Skeletal muscle satellite cell (primary cell): ENCODE measurements around the gene TEAD1.

Source experiments
- H3K27me3 ChIP-seq: 2 replicates; pipeline ENCODE4 v1.7.0; 2013; ENCODE audit warnings: low read length; ENCODE audit not compliant: control insufficient read depth, insufficient read depth
- H3K36me3 ChIP-seq: 2 replicates; pipeline ENCODE4 v1.7.0; 2013; ENCODE audit warnings: mild to moderate bottlenecking, control low read depth, low read length; ENCODE audit not compliant: insufficient read depth
- H3K4me1 ChIP-seq: 2 replicates; pipeline ENCODE4 v1.7.0; 2013; ENCODE audit warnings: low read length; ENCODE audit not compliant: control insufficient read depth, insufficient read depth
- H3K4me2 ChIP-seq: 2 replicates; pipeline ENCODE4 v1.7.0; 2013; ENCODE audit warnings: mild to moderate bottlenecking, low read length
- H3K4me3 ChIP-seq: 2 replicates; pipeline ENCODE4 v1.7.0; 2013; ENCODE audit warnings: low read length
- H3K9ac ChIP-seq: 2 replicates; pipeline ENCODE4 v1.7.0; 2013; ENCODE audit warnings: mild to moderate bottlenecking, low read depth, low read length, moderate library complexity
- H3K9me3 ChIP-seq: replicated peaks from 2 replicates; pipeline ENCODE4 v1.7.0; 2013; ENCODE audit warnings: mild to moderate bottlenecking, control low read depth, low read length

Gene TEAD1

DNA sequence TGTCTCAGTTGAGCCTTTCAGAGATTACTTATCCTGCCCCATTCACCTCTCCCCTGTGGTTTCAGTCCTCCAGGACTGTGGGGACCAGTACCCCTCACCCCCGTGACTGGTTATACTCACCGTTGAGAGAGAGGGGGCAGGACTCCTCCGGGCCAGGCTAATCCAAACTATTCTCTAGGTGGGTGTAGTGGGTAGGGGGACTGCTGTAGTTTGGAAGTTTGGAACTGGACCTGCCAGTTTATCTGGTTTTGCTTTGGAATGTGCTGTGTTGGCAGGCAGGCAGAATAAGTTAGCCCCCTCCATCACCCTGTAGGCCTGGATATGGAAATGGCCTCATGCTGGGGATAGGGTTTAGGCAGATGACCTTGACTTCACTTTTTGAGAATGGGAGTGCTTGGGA is 13.5 kb downstream of the TEAD1 start:
- no peaks in the 10 kb centered on the region for H3K36me3 ChIP-seq
- peaks cover 93% of the 10 kb centered on the region for H3K4me1 ChIP-seq
- H3K4me3 ChIP-seq: no peak overlapping the region
- no peak overlapping the region for H3K9ac ChIP-seq
- H3K4me2 ChIP-seq: no peak overlapping the region
- H3K27me3 ChIP-seq: no peaks in the 10 kb centered on the region
- no peaks in the 10 kb centered on the region for H3K9me3 ChIP-seq

DNA sequence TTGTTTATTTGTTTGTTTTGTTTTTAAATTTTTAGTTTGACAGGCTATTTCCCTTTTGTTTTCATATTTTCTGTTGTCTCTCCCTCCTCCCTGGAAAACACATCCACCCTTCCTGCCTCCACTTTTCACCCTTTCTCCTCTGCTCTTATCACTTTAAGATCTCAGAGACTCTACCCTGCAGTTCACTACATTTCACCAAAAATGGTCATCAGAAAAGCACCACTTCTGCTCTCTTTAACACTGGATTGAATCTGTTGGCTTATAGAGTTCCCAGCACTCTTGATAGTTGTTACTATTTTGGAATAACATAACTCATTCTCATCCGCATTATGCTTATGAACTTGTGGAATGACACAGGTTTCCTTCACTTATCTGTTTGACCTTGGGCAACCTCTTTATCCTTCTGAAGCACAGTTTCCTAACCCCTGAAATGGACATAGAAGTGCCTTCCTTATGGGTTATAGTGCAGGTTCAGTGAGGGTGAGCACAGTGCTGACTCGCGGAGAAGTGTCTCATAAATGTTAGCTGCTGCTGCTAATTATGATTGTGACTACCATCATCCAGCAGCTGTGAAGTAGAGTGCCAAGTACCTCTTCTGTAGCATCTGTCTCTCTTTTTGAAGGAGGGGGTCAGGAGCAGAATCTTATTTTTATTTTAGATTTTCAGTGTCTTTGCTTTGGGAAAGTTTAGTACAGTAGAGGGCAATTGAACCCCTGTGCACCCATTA is 15.0 kb downstream of the TEAD1 start:
- Histone ChIP-seq H3K27me3 (no peaks in the 10 kb centered on the region), H3K9me3 (no peaks in the 10 kb centered on the region), H3K4me1 (peaks cover 91% of the 10 kb centered on the region), H3K4me2 (peak overlapping the region; percentile 11), H3K9ac (peak overlapping the region; percentile 8), H3K36me3 (no peaks in the 10 kb centered on the region), H3K4me3 (no peak overlapping the region)

DNA sequence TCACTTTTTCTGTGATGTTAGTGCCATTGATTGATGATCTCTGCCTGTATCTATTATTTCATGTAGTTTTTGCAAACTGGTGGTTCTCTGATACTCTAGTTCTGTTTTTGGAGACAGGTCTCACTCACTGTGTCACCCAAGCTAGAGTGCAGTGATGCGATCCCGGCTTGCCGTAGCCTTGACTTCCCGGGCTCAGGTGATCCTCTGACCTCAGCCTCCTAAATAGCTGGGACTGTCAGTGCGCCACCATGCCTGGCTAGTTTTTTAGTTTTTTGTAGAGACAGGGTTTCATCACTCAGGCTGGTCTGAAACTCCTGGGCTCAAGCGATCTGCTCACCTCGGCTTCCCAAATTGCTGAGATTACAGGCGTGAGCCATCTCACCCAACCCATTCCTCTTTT is 16.4 kb downstream of the TEAD1 start:
- H3K4me2 ChIP-seq: no peak overlapping the region
- no peaks in the 10 kb centered on the region for H3K9me3 ChIP-seq
- H3K9ac ChIP-seq: no peak overlapping the region
- H3K27me3 ChIP-seq: no peaks in the 10 kb centered on the region
- H3K36me3 ChIP-seq: no peaks in the 10 kb centered on the region
- peaks cover 92% of the 10 kb centered on the region for H3K4me1 ChIP-seq
- H3K4me3 ChIP-seq: no peak overlapping the region

DNA sequence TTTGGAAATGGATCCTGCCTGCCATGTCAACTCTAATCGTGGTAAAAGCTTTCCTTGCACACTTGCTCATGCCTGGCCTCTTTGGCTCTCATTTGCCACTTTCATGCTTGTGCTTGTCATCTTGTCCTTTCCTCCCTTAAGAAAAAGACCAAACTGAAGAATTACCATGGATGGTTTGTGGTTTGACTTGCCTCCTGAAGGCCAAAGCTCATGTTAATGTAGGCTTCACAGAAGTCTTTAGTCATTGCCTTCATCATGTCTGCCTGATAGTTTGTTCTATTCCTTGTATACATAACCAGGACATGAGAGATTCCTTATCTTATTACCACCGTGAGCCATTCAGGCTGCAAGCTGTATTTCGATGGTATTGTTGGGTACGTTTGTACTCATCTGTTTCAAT is 17.3 kb downstream of the TEAD1 start:
- H3K36me3 ChIP-seq: no peaks in the 10 kb centered on the region
- peak overlapping the region; percentile 2 for H3K9ac ChIP-seq
- no peaks in the 10 kb centered on the region for H3K27me3 ChIP-seq
- H3K4me1 ChIP-seq: peaks cover 93% of the 10 kb centered on the region
- no peaks in the 10 kb centered on the region for H3K9me3 ChIP-seq
- H3K4me2 ChIP-seq: peak overlapping the region; percentile 77
- no peak overlapping the region for H3K4me3 ChIP-seq

DNA sequence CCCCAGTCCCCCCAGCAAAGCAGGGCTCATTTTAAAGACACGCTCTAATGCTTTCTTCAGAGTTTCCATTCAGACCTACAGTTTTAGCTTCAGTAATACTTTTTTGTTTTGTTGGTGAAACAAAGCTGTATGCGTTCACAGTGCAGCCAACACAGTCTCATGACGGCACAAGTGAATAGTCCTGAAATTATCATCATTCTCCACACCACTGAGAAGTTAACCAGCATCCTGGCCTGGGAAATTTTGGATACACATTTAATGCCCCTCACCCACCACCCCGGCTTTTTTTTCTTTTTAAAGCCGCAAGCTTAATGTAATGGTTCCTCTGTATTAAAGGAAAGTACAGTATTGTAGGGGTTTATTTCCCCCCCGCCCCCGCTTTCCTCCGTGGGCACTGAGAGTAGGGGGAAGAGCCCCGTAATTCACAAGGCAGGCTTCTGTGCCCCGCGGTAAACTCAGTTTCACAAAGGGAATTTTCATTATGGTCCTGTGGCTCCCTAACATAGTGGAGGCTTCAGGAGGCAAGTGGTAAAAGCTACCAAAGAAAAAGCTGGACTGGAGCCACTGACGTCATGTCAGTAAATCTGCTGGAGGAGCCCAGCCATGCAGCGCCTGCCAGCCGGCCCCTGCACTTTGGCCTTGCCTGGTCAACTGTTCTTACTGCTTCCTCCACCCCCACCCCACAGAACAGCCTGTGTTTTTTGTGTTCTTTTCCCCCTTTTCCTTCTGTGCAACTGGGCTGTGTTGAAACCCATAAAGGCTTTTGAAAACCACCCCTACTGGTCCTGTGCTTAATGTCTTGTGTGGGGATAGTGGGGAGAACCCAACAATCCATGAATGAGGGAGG is 18.2 kb downstream of the TEAD1 start:
- Histone ChIP-seq H3K9me3 (no peaks in the 10 kb centered on the region), H3K36me3 (no peaks in the 10 kb centered on the region), H3K4me2 (peak overlapping the region; percentile 77), H3K4me3 (peak overlapping the region; percentile 53), H3K9ac (peak overlapping the region; percentile 86), H3K27me3 (no peaks in the 10 kb centered on the region), H3K4me1 (peaks cover 88% of the 10 kb centered on the region)

DNA sequence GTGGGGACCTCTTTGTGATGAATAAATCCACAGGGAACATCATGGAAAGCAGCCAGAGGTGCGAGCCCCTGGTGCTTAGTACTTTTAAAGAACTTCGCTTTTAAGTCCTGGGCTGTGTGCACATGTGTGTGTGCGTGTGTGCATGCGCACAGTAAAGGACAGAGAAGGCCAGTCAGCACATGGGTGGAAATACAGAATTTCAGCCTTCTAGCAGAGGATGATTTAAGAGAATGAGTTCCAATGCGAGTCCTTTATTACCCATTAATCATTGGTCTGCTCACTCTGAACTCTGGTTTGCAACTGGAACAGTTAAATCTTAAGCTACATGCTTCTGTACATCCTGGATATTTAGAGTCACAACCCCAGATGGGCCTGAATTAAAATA is 18.9 kb downstream of the TEAD1 start:
- peak overlapping the region; percentile 86 for H3K9ac ChIP-seq
- H3K4me1 ChIP-seq: peaks cover 82% of the 10 kb centered on the region
- H3K4me3 ChIP-seq: peak overlapping the region; percentile 51
- no peaks in the 10 kb centered on the region for H3K9me3 ChIP-seq
- no peaks in the 10 kb centered on the region for H3K27me3 ChIP-seq
- no peaks in the 10 kb centered on the region for H3K36me3 ChIP-seq
- peak overlapping the region; percentile 77 for H3K4me2 ChIP-seq

DNA sequence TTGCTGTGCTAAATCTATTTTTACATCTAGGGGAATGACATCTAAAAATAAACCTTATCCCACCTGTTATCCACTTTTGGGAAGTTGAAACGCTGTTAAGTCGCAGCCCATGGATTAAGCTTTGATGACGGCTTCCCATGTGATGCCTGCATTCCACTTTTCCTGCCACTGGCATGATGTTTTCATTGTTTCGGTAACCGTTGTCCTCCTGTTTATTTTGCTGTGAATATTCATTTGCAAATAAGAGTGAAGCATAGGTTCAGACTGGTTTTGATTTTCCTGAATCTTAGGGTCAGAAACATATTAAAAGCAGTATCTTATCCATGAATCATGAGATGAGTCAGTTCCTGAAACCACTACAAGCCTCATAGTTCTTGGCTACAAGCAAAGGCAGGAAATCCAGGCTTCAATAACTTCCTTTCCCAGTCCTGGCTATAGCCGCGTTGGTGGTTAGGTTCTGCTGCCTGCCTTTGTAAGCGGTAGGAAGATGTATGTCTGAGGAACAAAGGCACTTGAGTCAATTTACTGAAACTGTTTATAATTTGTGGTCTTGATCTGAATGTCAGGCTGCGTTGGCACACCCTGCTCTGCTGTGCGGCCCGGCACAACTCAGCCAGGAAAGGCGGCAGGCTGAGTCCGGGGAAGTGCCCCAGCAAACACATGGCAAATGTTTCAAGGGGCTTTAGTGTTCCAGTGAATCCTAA is 19.4 kb downstream of the TEAD1 start:
- no peaks in the 10 kb centered on the region for H3K9me3 ChIP-seq
- peak overlapping the region; percentile 77 for H3K4me2 ChIP-seq
- peaks cover 77% of the 10 kb centered on the region for H3K4me1 ChIP-seq
- peak overlapping the region; percentile 51 for H3K4me3 ChIP-seq
- H3K36me3 ChIP-seq: no peaks in the 10 kb centered on the region
- H3K27me3 ChIP-seq: no peaks in the 10 kb centered on the region
- H3K9ac ChIP-seq: peak overlapping the region; percentile 86

DNA sequence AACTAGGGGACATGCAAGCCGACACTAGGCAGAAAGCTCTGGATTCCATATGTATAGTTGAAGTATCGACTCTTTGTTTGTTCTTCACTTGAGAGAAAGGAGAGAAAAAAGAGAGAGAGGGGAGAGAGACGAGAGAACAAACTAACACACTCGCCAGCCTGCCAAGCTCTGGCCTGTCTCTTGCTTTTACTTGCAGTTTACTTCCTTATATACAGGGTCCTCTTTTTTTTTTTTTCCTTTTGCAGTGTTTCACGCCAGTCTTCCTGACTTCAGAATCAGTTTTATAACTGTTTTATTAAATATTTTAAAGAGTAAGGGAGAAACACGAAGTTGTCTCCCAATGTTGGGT is 19.9 kb downstream of the TEAD1 start:
- Histone ChIP-seq H3K9me3 (no peaks in the 10 kb centered on the region), H3K4me3 (peak overlapping the region; percentile 45), H3K9ac (peak overlapping the region; percentile 86), H3K4me2 (peak overlapping the region; percentile 71), H3K36me3 (no peaks in the 10 kb centered on the region), H3K27me3 (no peaks in the 10 kb centered on the region), H3K4me1 (peaks cover 71% of the 10 kb centered on the region)

DNA sequence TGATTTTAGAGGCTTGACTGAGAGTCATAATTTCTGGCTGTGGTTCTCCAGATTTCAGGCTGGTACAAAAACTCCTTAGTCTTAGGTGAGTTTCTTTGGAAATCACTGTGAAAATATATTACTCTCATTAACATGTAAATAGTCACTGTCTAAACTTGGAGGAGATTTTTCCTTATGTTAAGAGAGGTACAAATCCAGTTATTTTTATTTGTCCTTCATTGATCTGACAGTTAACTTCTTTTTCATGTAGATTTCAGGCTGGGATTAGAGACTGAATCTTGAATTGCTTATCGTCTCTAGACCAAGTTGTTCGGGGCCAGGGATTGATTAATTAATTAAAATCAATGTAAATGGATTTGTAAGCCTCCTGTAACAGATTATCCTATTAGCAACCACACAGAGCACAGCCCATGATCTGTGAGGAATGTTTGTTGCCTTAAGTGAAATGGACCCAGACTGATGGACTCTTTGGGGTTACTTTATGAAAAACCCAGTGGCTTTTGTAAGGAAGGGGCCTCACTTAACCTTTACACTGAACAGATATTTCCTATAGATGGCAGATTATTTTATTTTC is 21.1 kb downstream of the TEAD1 start:
- Histone ChIP-seq H3K9ac (peak overlapping the region; percentile 86), H3K4me2 (peak overlapping the region; percentile 71), H3K4me1 (peaks cover 72% of the 10 kb centered on the region), H3K4me3 (no peak overlapping the region), H3K9me3 (no peaks in the 10 kb centered on the region), H3K27me3 (no peaks in the 10 kb centered on the region), H3K36me3 (no peaks in the 10 kb centered on the region)

DNA sequence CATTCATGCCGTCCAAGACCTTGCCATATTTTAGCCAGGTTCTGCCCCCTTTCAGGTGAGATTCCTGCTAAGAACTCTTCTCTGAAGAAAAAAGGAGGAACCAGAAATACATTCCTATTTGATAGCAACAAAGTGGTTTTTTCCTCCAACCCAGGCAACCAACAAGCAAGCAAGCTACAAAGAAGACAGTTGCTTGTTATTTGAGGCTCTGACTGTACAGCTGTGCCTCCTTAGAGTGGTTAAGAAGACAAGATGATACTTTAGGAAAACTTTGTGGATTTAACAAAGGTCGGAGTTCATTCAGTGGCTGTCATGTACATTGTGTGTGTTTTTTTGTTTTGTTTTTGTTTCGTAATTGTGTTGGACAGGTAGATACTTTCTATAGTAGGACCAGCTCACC is 21.7 kb downstream of the TEAD1 start:
- H3K4me2 ChIP-seq: peak overlapping the region; percentile 71
- no peaks in the 10 kb centered on the region for H3K27me3 ChIP-seq
- peak overlapping the region; percentile 86 for H3K9ac ChIP-seq
- no peaks in the 10 kb centered on the region for H3K9me3 ChIP-seq
- peaks cover 71% of the 10 kb centered on the region for H3K4me1 ChIP-seq
- H3K36me3 ChIP-seq: no peaks in the 10 kb centered on the region
- no peak overlapping the region for H3K4me3 ChIP-seq

DNA sequence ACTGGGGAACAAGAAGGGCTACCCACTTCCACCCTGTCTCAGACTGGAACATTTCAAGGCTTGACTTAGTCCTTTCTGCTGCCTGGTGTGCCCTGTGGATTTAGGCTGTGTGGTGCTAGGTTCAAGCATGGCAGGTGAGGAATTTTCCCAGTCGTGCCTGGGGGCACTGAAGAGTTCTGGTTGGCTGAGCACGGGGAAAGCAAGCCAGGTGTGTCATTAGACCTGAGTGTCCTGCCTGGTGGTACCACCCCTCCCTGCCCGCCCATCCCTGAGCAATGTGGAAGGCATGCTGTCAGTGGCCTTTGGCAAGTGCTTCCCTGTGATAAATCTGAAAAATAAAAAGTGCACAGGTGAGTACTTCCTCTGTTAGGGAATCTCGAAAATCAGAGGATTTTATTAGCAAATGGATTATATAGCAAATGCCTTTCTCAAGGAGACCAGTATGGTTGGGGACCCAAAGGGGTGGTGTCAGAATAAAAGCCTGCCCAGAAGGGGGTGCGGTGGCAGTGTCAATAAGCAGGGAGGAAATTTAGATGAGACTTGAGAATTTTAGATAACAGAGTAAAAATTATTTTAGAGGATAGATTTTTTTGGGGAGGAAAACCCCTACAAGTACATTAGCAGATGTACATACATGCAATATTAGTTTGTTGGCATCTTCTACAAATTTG is 22.8 kb downstream of the TEAD1 start:
- Histone ChIP-seq H3K4me1 (peaks cover 64% of the 10 kb centered on the region), H3K4me2 (no peak overlapping the region), H3K4me3 (no peak overlapping the region), H3K36me3 (no peaks in the 10 kb centered on the region), H3K9me3 (no peaks in the 10 kb centered on the region), H3K9ac (no peak overlapping the region), H3K27me3 (no peaks in the 10 kb centered on the region)
